ENCODE data around the gene SDS.

SDS gene

DNA sequence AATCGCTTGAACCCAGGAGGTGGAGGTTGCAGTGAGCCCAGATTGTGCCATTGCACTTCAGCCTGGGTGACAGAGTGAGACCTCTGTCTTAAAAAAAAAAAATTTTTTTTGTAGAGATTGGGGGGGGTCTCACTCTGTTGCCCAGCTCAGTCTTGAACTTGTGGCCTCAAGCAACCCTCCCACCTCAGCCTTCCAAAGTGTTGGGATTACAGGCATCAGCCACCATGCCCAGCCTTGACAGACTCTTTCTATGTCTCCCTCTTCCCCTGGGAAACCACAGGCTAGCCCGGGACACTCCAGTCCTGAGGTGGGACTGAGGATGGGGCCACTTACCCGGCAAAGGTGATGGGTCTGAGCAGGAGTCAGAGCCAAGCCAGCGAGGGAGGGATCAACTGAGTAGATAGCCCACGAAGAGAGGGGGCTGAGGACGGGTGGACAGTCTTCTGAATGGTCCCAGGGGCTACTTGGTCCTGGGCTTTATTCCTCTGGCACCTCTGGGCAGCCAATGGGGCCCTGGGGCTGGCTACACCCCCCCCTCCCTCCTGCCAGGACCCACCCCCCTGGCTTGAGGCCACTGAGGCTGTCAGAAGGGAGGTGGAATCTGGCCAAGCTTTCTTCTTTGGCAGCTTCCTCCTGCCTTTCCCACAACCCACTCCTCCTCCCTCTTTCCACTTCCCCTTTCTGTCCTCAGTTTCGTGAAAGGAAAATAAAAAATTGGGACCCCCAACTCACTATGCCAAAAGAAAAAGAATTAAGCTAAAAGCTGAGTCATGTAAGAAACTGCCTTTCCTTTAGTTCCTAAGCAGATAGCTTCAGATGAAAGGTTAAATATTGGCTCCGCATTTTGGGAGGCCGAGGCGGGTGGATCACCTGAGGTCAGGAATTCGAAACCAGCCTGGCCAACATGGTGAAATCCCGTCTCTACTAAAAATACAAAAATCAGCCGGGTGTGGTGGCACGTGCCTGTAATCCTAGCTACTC is at the start of gene SDS:
Gene SDS (minus strand): TSS at position 453 of the 981 bp plus-strand sequence. CDS start 4,179 bp downstream, outside the sequence.
- DNase-seq (ENCODE audit: low read depth in 2 of 2): no peak

- DNase-seq (ENCODE audit: low read depth in 2 of 2): no peak
These were observed 49.6 kb upstream of the SDS start for GRCh38 chr12:113453330-113453729.

DNA sequence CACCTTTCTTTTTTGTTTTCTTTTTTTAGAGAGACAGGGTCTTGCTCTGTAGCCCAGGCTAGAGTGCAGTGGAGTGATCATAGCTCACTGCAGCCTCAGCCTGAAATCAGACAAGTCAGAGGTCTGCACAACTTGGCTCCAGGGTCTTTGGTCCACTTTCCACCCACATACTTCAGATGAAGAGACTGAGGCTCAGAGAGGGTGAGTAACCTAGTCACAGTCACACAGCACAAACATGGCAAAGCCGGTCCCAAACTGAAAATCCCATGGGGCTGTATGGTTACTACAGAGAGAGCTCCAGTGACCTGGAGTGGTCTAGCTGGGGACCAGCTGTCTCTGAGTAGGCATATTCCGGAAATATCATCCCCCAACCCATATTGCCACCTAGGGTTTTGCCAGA is 48.8 kb upstream of the SDS start:
- no peak for DNase-seq (ENCODE audit: low read depth in 2 of 2)

- DNase-seq (ENCODE audit: low read depth in 2 of 2): no peak
These were observed 46.2 kb upstream of the SDS start for GRCh38 chr12:113449839-113450238.

- DNase-seq (ENCODE audit: low read depth in 2 of 2): no peak
These were observed 45.6 kb upstream of the SDS start for GRCh38 chr12:113449299-113449698.

DNA sequence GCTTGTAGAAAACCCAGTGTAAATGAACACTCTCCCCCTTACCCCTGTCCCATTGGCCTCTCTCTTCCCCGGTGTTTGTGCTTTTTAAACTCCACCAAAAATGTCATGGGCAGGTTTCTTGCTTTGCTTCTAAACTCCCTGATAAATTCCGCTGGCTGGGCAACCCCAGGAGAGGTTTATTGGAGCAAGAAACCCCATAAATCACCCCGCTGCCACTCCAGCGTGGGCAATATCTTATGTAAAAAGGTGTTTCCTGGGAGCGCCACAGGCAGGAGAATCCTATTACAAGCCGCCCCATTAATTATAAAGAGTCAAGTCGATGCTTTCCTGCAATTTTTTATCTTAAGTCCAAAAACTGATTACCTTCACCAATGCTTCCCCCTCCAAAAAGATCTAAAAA is 45.2 kb upstream of the SDS start:
- no peak for DNase-seq (ENCODE audit: low read depth in 2 of 2)

GRCh38 chr12:113445544-113446171 is 42.0 kb upstream of the SDS start:
- no peak for DNase-seq (ENCODE audit: low read depth in 2 of 2)

DNA sequence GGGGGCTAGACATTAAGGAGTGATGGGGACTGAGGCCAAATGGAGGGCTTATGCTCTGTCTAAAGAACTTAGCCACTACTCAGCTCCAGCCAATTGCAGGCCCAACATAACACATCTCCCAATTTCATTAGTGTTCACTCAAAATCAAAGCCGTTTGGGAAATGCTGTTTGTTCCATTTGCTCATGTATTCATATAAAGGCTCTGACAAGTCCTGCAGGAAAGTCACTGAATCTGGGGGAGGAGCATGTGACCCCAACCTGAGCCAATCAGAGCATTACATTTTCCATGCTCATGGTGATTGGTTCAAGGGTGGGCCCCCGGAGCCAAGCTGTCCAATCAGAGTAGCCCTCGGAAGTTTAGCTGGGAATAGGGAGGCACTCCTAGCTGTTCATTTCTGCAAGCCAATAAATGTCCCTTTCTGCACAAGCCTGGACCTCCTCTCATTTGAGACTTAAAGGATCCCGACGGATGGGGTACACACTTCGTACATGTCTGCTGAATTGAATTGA is 39.4 kb upstream of the SDS start:
- DNase-seq (ENCODE audit: low read depth in 2 of 2): no peak

GRCh38 chr12:113440947-113441782 is 37.5 kb upstream of the SDS start:
- DNase-seq (ENCODE audit: low read depth in 2 of 2): no peak

DNA sequence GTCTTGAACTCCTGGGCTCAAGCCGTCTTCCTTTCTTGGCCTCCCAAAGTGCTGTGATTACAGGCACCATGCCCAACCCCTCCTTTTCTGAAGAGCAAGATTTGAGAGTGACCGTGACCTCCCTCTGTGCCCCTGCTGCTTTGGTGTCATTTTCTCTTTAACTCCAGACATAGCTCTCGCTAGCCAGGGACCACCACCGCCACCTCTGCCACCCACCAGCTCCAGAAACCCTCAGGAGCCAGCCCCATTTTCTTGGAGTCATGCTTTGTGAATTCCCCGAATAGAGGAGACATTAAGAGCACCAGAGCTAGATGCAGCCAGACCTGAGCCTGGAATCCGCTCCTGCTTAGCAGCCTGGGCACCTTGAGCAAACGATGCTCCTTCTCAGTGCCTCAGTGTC is 36.6 kb upstream of the SDS start:
- DNase-seq (ENCODE audit: low read depth in 2 of 2): no peak

DNA sequence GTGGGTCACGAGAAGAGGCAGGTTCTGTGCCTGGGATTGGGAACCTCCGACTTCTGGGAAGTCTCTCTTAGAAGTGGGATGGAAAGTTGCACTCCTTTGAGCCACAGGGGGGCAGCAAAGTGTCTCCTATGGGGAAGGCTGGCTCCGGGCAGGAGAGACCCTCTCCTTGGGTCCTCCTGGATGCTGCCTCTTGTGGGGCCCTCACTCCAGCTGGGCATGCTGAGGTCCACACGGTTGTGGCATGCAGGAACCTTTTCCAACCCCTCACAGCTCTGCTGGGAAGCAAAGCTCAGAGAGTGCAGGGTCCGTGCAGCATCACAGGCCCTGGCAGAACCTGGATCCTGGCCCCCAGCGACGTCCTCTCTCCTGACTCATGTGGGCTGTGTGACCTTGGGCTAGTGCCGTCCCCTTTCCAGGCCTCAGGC is 35.9 kb upstream of the SDS start:
- no peak for DNase-seq (ENCODE audit: low read depth in 2 of 2)

- no peak for DNase-seq (ENCODE audit: low read depth in 2 of 2)
These were observed 35.6 kb upstream of the SDS start for GRCh38 chr12:113439301-113439597.

- no peak for DNase-seq (ENCODE audit: low read depth in 2 of 2)
These were observed 35.0 kb upstream of the SDS start for GRCh38 chr12:113438523-113439300.

DNA sequence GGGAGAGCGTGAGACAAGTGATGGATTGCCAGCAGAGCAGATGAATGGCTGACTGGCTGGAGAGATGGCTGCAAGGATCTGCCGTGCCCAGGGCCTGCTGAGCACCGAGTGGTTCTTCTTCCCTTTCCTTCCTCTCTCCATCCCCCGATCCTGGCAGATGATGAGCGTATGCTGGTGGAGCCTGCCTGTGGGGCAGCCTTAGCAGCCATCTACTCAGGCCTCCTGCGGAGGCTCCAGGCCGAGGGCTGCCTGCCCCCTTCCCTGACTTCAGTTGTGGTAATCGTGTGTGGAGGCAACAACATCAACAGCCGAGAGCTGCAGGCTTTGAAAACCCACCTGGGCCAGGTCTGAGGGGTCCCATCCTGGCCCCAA is 34.0 kb upstream of the SDS start:
- no peak for DNase-seq (ENCODE audit: low read depth in 2 of 2)

DNA sequence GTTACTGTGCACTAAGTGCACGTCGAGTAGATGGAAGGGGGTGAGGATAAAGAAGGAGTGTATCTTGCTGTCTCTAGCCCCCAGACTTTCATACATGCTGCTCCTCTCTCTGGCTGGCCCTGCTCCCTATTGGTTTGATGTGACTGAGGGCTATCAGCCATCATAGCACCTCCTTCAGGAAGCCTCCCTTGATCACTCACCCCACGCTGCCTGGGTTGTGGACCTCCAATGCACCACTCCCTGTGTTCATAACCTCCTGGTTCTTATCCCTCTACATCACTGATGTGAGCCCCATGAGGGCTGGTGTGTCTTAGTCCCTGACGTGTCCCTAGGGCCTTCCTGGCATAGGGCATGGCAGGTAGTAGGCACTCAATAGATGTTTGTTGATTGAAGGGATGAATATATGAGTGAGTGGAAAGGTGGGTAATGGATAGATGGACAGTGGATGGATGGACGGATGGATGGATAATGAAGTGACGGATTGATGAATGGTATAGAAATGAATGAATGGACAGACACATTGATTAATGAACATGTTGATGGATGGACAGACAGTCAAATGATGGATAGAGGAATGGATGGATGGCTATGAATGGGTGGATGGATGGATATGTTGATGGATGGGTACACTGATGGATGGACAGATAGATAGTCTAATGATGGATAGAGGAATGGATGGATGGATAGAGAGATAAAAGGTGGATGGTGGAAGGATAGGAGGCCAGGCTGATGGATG is 33.5 kb upstream of the SDS start:
- DNase-seq (ENCODE audit: low read depth in 2 of 2): no peak

DNA sequence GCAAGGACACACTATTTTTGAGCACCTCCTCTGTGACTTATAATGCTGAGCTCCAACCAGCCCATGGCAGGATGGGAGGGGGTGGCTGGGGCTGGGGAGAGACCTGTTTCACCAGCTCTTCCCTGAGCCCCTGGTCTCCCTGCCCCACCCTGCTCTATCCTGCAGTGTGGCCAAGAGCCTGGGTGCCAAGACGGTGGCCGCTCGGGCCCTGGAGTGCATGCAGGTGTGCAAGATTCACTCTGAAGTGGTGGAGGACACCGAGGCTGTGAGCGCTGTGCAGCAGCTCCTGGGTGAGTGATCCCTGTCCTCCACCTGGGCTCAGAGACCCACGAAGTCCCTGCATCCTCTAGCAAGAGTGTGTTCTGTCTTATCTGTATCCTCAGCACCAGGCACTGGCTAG is 32.9 kb upstream of the SDS start:
- DNase-seq (ENCODE audit: low read depth in 2 of 2): no peak

DNA sequence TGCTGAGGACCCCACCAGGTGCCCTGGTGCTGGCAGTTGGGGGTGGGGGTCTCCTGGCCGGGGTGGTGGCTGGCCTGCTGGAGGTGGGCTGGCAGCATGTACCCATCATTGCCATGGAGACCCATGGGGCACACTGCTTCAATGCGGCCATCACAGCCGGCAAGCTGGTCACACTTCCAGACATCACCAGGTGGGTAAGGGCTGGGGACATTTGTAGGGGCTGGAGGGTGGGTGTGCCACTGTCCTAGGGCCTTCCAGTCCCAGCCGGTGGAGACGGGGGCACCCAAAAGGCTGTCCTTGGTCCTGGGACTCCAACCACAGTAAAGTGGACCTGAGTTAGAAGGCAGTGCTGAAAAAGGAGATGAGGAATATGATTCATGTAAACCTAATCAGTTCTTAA is 31.7 kb upstream of the SDS start:
- no peak for DNase-seq (ENCODE audit: low read depth in 2 of 2)

- no peak for DNase-seq (ENCODE audit: low read depth in 2 of 2)
These were observed 29.3 kb upstream of the SDS start for GRCh38 chr12:113432986-113433385.

DNA sequence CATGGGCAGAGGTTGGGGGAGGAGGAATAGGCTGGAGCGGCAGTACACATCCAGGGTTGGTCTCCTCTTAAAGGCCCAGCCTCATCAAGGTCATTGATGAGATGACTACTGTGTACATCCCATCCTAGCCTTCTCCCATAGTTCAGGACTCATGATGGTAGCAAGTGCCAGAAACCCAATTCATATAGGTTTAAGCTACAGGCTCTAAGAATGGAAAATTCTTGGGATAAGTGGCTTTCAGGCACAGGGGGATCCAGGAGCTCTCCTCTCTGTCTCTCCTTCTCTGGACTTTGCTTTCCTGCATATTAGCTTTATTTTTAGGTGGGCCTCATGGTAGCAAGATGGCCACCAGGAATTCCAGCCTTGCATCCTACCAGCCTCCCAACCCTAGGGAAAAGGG is 24.8 kb upstream of the SDS start:
- no peak for DNase-seq (ENCODE audit: low read depth in 2 of 2)

- DNase-seq (ENCODE audit: low read depth in 2 of 2): no peak
These were observed 24.2 kb upstream of the SDS start for GRCh38 chr12:113427882-113428281.

DNA sequence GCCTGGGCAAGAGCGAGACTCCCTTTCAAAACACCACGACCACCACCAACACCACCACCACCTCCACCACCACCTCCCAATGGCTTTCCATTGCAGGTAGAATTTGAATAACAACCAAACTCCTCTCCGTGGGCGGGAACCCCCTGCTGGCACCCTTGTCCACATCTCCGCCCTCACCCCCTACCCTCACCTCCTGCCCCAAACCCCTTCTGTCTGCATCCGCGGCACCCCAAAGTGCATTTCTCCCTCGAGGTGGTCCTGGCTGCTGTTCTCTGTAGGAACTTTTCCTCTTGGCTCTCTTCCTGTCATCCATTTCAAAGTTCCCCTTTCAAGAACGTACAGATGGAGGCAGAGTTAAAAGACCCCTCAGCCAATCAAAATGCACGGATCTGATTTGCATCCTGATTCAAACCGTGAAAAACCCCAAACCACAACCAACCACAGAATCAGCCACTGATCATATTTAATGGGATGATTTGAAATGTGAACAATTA is 22.3 kb upstream of the SDS start:
- DNase-seq (ENCODE audit: low read depth in 2 of 2): no peak

All from stimulated activated CD8-positive, alpha-beta memory T cell treated with anti-CD3 and anti-CD28 coated beads, Interleukin-7, amount 100 ng/mL, for 4 hours (primary cell).